Measurements from ENCODE around the gene NPAS3.

DNA sequence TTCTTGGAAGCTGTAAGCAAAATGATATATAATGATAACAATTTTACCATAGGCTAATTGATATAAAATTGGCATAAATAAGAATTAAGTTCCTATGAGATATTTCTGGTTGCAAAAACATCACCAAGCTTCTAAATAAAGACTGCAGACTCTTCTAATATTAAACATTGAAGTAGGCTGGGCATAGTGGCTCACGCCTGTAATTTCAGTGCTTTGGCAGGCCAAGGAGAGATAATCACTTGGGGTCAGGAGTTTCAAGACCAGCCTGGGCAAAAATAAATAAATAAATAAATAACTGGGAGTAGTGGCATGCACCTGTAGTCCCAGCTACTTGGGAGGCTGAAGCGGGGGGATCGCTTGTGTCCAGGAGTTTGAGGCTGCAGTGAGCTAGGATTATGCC is 71.8 kb downstream of the NPAS3 start:
- TF ChIP-seq, protein P1, sequence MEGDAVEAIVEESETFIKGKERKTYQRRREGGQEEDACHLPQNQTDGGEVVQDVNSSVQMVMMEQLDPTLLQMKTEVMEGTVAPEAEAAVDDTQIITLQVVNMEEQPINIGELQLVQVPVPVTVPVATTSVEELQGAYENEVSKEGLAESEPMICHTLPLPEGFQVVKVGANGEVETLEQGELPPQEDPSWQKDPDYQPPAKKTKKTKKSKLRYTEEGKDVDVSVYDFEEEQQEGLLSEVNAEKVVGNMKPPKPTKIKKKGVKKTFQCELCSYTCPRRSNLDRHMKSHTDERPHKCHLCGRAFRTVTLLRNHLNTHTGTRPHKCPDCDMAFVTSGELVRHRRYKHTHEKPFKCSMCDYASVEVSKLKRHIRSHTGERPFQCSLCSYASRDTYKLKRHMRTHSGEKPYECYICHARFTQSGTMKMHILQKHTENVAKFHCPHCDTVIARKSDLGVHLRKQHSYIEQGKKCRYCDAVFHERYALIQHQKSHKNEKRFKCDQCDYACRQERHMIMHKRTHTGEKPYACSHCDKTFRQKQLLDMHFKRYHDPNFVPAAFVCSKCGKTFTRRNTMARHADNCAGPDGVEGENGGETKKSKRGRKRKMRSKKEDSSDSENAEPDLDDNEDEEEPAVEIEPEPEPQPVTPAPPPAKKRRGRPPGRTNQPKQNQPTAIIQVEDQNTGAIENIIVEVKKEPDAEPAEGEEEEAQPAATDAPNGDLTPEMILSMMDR (IDR thresholded peaks at IDR 0.05), result no peak
- no peak for TF ChIP-seq POLR2A (IDR thresholded peaks at IDR 0.05)
